Psoas muscle (tissue), 8 donors: ENCODE results near the gene DBNDD2. TPM values are rescaled to one million over a fixed set of nuclear protein-coding genes. Genes with fewer than 3 reads are reported as not detected.
A peak's percentile ranks its signal among the peaks of the same experiment; 100 is the strongest.

ENCODE experiments used
- ATAC-seq, 4 donors: fragments of 200-7000 bp; cut with Tn5 transposase; one replicate each; pipeline ENCODE4 v1.9.1; 2020; ENCODE audit warnings: moderate library complexity in 3 of 4, mild to moderate bottlenecking in 2 of 4
- DNase-seq, 2 donors: peaks; one replicate each; pipeline ENCODE4 v3.0.0-alpha.2; 2020
- H3K27ac ChIP-seq: fragments of 200-600 bp; one replicate; pipeline ENCODE4 v1.8.0; 2022
- H3K27me3 ChIP-seq, 3 donors: fragments of 200-600 bp in 1 of 3; one replicate each; pipeline versions ENCODE4 v1.6.1 to v1.8.0; 2013 to 2022; ENCODE audit warnings: low read length in 2 of 3, mild to moderate bottlenecking in 2 of 3, moderate library complexity in 1 of 3; ENCODE audit not compliant: insufficient read depth in 3 of 3
- H3K36me3 ChIP-seq, 2 donors: fragments of 200-600 bp in 1 of 2; one replicate each; pipeline versions ENCODE4 v1.6.1 to v1.8.0; 2013 to 2022; ENCODE audit warnings: low read depth in 1 of 2, mild to moderate bottlenecking in 1 of 2, moderate library complexity in 1 of 2; ENCODE audit not compliant: insufficient read depth in 1 of 2
- H3K4me1 ChIP-seq: fragments of 200-600 bp; one replicate; pipeline ENCODE4 v1.8.0; 2022
- H3K4me3 ChIP-seq: fragments of 200-600 bp; one replicate; pipeline ENCODE4 v1.8.0; 2022; ENCODE audit warnings: mild to moderate bottlenecking
- H3K9me3 ChIP-seq: fragments of 200-600 bp; one replicate; pipeline ENCODE4 v1.8.0; 2022
- CTCF ChIP-seq: fragments of 200-600 bp; IDR thresholded peaks from one replicate; pipeline ENCODE4 v1.8.0; 2022; ENCODE audit warnings: antibody characterized with exemption
- WGBS, 3 donors: extraction: QIAGEN DNeasy Blood & Tissue Kit; methylation state at CpG; one replicate each; pipeline versions ENCODE4 v1.1.6 to v1.1.7; 2013; 5-methylcytosine and 5-hydroxymethylcytosine counted together
- intact Hi-C, 2 donors: fragments of 100-400 bp; cut with DNase I; formaldehyde crosslinking; loops; one replicate each; pipeline versions ENCODE4 v1.11.0 to v1.14.2; 2022
- polyA plus RNA-seq, 3 donors: library from polyadenylated mRNA; stranded (reverse); fragments of 200-250 nt; gene quantifications; one replicate each; pipeline ENCODE4 v1.2.3, GENCODE V29; 2013
- total RNA-seq, 4 donors: library from RNA; stranded (reverse); fragmentation: NEBNext Ultra II Directional in 2 of 4; extraction: Animal tissue kit (Norgen Biotek cat#: 25700) in 2 of 4; gene quantifications; one replicate each; pipeline versions ENCODE4 v1.2.1 to v1.2.4, GENCODE V29; 2021 to 2023
- donor health status: healthy with polysubstance abuse.
- donor health status: DM: no; HTN: no; CAD: no; lungs with moderate emphysema.
- donor health status: Bipolar disorder and iron deficiency.
- donor health status: healthy.
- donor health status: DM: yes; HTN: yes; CAD: no.
- donor health status: DM: no; HTN: no; CAD: no.
- donor health status: DM: no; HTN: no; CAD: no.
- donor health status: DM: yes; HTN: yes; CAD: no.

The DBNDD2 gene
- total and polyA plus RNA-seq, 7 donors, result 108 to 230 (median 162) TPM

DNA sequence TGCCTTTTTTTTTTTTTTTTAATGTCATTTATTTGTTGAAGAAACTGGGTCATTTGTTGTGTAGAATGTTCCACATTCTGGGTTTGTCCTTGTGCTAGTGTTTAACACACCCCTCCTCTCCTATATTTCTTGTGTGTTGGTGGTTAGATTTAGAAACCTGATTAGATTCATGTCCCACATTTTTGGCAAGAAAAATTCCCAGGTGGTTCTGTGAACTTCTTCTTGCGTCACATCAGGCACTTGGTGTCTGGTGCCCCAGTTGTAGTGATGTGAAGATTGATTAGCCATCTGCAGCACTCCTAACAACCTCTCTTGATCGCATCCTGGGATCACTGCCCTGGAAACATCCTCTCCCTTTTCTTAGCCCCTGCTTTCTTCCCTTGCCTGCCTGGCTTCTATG is 15.6 kb downstream of the DBNDD2 start:
- Histone ChIP-seq H3K9me3 (no peaks in the 10 kb centered on the region), H3K4me3 (no peak overlapping the region), H3K4me1 (no peaks in the 10 kb centered on the region), H3K27me3 (no peaks in the 10 kb centered on the region), H3K27ac (no peak overlapping the region), H3K36me3 (peaks cover 4 to 80% of the 10 kb centered on the region in 2 donors)
- no peak for ATAC-seq
- intact Hi-C loops, result no loop called here
- TF ChIP-seq CTCF, result no peak
- no peak for DNase-seq
- WGBS, 3 donors, result 76 to 92% (median 87%) methylated on average over 2 of the region's 2 CpGs

DNA sequence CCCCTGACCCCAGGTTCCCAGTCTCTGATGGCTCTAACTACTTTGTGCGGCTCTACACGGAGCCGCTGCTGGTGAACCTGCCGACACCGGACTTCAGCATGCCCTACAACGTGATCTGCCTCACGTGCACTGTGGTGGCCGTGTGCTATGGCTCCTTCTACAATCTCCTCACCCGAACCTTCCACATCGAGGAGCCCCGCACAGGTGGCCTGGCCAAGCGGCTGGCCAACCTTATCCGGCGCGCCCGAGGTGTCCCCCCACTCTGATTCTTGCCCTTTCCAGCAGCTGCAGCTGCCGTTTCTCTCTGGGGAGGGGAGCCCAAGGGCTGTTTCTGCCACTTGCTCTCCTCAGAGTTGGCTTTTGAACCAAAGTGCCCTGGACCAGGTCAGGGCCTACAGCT is 17.5 kb downstream of the DBNDD2 start:
- H3K27me3 ChIP-seq, result no peaks in the 10 kb centered on the region
- ATAC-seq, result no peak
- no peaks in the 10 kb centered on the region for H3K9me3 ChIP-seq
- H3K36me3 ChIP-seq, result peaks cover 4 to 61% of the 10 kb centered on the region in 2 donors
- no peak for TF ChIP-seq CTCF
- H3K27ac ChIP-seq, result no peak overlapping the region
- H3K4me1 ChIP-seq, result no peaks in the 10 kb centered on the region
- WGBS, 3 donors, result 79 to 92% (median 84%) methylated on average over 17 of the region's 17 CpGs
- intact Hi-C loops, result no loop called here
- DNase-seq, result no peak
- no peak overlapping the region for H3K4me3 ChIP-seq

- WGBS, 3 donors, result 70 to 73% (median 70%) methylated on average over 5 of the region's 5 CpGs
- Histone ChIP-seq H3K9me3 (no peaks in the 10 kb centered on the region), H3K27me3 (no peaks in the 10 kb centered on the region), H3K27ac (no peak overlapping the region), H3K36me3 (peaks cover under 1 to 52% of the 10 kb centered on the region in 2 donors), H3K4me1 (no peaks in the 10 kb centered on the region), H3K4me3 (no peak overlapping the region)
- no peak for TF ChIP-seq CTCF
- ATAC-seq (peak in 1 of 4 donors; percentile 17), DNase-seq (no peak)
- intact Hi-C loops, result no loop called here
Measured at GRCh38 chr20:45426320-45427016, 18.4 kb downstream of the DBNDD2 start.

GRCh38 chr20:45427236-45428149 is 19.4 kb downstream of the DBNDD2 start:
- 81 to 82% (median 81%) methylated on average over 14 of the region's 14 CpGs for WGBS, 3 donors
- H3K4me3 ChIP-seq, result no peak overlapping the region
- no peak for DNase-seq
- H3K36me3 ChIP-seq, result peaks cover 0 to 42% of the 10 kb centered on the region in 2 donors
- ATAC-seq, result no peak
- intact Hi-C loops, result no loop called here
- H3K27ac ChIP-seq, result no peak overlapping the region
- H3K4me1 ChIP-seq, result no peaks in the 10 kb centered on the region
- H3K27me3 ChIP-seq, result no peaks in the 10 kb centered on the region
- H3K9me3 ChIP-seq, result no peaks in the 10 kb centered on the region
- no peak for TF ChIP-seq CTCF
